Gastroesophageal sphincter (tissue), 4 donors: ENCODE data around the gene CPM. TPM values are rescaled to one million over a fixed set of nuclear protein-coding genes. Genes with fewer than 3 reads are reported as not detected.
"Not testable (repeated sequence)": the region's sequence is repeated elsewhere in the genome, so short reads cannot be mapped to it uniquely, and the experiment has no call there.

Source experiments
- ATAC-seq: fragments of 150-250 bp; one replicate; pipeline ENCODE4 v1.9.1; 2016; ENCODE audit warnings: mild to moderate bottlenecking, moderate library complexity
- H3K27ac ChIP-seq, 4 donors: fragments of 200-600 bp; sonication (generic) in 3 of 4; 1 replicate in 3 of 4; 2 replicates in 1 of 4; pipeline ENCODE4 v1.5.1; 2016 to 2019
- H3K27me3 ChIP-seq: fragments of 200-600 bp; sonication (generic); one replicate; pipeline ENCODE4 v1.5.1; 2019
- H3K36me3 ChIP-seq, 2 donors: fragments of 200-600 bp; sonication (generic); one replicate each; pipeline ENCODE4 v1.5.1; 2019; ENCODE audit warnings: control low read depth in 1 of 2
- H3K4me1 ChIP-seq, 3 donors: fragments of 200-600 bp; sonication (generic); 1 replicate in 2 of 3; 2 replicates in 1 of 3; pipeline ENCODE4 v1.5.1; 2016 to 2019; ENCODE audit warnings: control low read depth in 2 of 3
- H3K4me3 ChIP-seq, 2 donors: fragments of 200-600 bp; sonication (generic); one replicate each; pipeline ENCODE4 v1.5.1; 2019; ENCODE audit warnings: mild to moderate bottlenecking in 1 of 2, moderate library complexity in 1 of 2
- H3K9me3 ChIP-seq, 3 donors: fragments of 200-600 bp; sonication (generic); one replicate each; pipeline ENCODE4 v1.5.1; 2017 to 2019; ENCODE audit warnings: control low read depth in 2 of 3
- CTCF ChIP-seq, 4 experiments: fragments of 200-600 bp in 2 of 4; fragments of 450-650 bp in 2 of 4; sonication (generic) in 1 of 4; IDR thresholded peaks; one replicate each; pipeline ENCODE4 v1.5.1; 2017 to 2019; ENCODE audit warnings: antibody characterized with exemption in 4 of 4, mild to moderate bottlenecking in 2 of 4, moderate library complexity in 2 of 4
- EP300 ChIP-seq: sonication (generic); formaldehyde crosslinking; IDR thresholded peaks from one replicate; pipeline ENCODE4 v1.6.1; 2017; ENCODE audit warnings: antibody characterized with exemption, mild to moderate bottlenecking
- POLR2A ChIP-seq, 2 donors: fragments of 450-650 bp; IDR thresholded peaks; one replicate each; pipeline ENCODE4 v1.6.1; 2017; ENCODE audit warnings: antibody characterized with exemption in 2 of 2, mild to moderate bottlenecking in 2 of 2, moderate library complexity in 1 of 2
- POLR2AphosphoS5 ChIP-seq: sonication (generic); formaldehyde crosslinking; IDR thresholded peaks from one replicate; pipeline ENCODE4 v1.6.1; 2017; ENCODE audit warnings: antibody characterized with exemption
- WGBS, 2 donors: methylation state at CpG; one replicate each; pipeline ENCODE4 v1.1.5; 2018; ENCODE audit warnings: low coverage in 1 of 2; 5-methylcytosine and 5-hydroxymethylcytosine counted together
- total RNA-seq, 4 donors: library from RNA; depleted of rRNA; stranded (reverse); fragments of >200 nt; gene quantifications; one replicate each; pipeline ENCODE4 v1.1.0, GENCODE V29; 2016

The CPM gene
- total RNA-seq, 4 donors from 2014 or later, result 24.9 to 57.3 (median 50.5) TPM

GRCh38 chr12:68824131-68824530 lies 108.8 kb downstream of the CPM start:
- H3K4me3 ChIP-seq, result no peak overlapping the region
- H3K27me3 ChIP-seq, result no peaks in the 10 kb centered on the region
- WGBS, 2 donors, result 94 to 97% methylated on average over 5 of the region's 5 CpGs
- H3K9me3 ChIP-seq, result no peaks in the 10 kb centered on the region
- TF ChIP-seq POLR2A (IDR thresholded peaks at IDR 0.05) (no peak), CTCF (IDR thresholded peaks at IDR 0.05) (no peak), POLR2AphosphoS5 (no peak), EP300 (no peak)
- ATAC-seq, result no peak
- H3K27ac ChIP-seq, result no peak overlapping the region
- H3K36me3 ChIP-seq, result peaks cover 6 to 100% of the 10 kb centered on the region in 2 donors
- peaks cover 0 to 7% (median 0%) of the 10 kb centered on the region in 3 donors for H3K4me1 ChIP-seq

- Histone ChIP-seq H3K9me3 (no peaks in the 10 kb centered on the region), H3K27ac (no peak overlapping the region), H3K4me1 (peaks cover 0 to 7% (median 0%) of the 10 kb centered on the region in 3 donors), H3K36me3 (peaks cover 6 to 100% of the 10 kb centered on the region in 2 donors), H3K27me3 (no peaks in the 10 kb centered on the region), H3K4me3 (no peak overlapping the region)
- ATAC-seq, result no peak
- TF ChIP-seq EP300 (no peak), POLR2AphosphoS5 (no peak), POLR2A (IDR thresholded peaks at IDR 0.05) (no peak), CTCF (IDR thresholded peaks at IDR 0.05) (no peak)
- WGBS, 2 donors, result 68 to 100% methylated on average over 2 to 3 of the region's 3 CpGs
These were observed 109.3 kb downstream of the CPM start for GRCh38 chr12:68823696-68824095.

- peaks cover 6 to 98% of the 10 kb centered on the region in 2 donors for H3K36me3 ChIP-seq
- H3K27ac ChIP-seq, result no peak overlapping the region
- TF ChIP-seq POLR2A (IDR thresholded peaks at IDR 0.05) (no peak), POLR2AphosphoS5 (no peak), CTCF (IDR thresholded peaks at IDR 0.05) (no peak), EP300 (no peak)
- H3K4me3 ChIP-seq, result no peak overlapping the region
- no peak for ATAC-seq
- peaks cover 0 to 9% (median 0%) of the 10 kb centered on the region in 3 donors for H3K4me1 ChIP-seq
- no peaks in the 10 kb centered on the region for H3K9me3 ChIP-seq
- no peaks in the 10 kb centered on the region for H3K27me3 ChIP-seq
- WGBS, 2 donors, result 85 to 87% methylated on average over 3 to 5 of the region's 6 CpGs
These were observed 111.4 kb downstream of the CPM start for GRCh38 chr12:68821357-68822188.

- H3K36me3 ChIP-seq, result peaks cover 0 to 93% of the 10 kb centered on the region in 2 donors
- H3K27me3 ChIP-seq, H3K27ac ChIP-seq, H3K9me3 ChIP-seq, H3K4me3 ChIP-seq, ATAC-seq: not testable (repeated sequence)
- 40 to 81% methylated on average over 1 to 11 of the region's 13 CpGs for WGBS, 2 donors
- peaks cover 0 to 30% (median 0%) of the 10 kb centered on the region in 3 donors for H3K4me1 ChIP-seq
These were observed 113.5 kb downstream of the CPM start for GRCh38 chr12:68819481-68819880.

GRCh38 chr12:68815928-68816800 lies 116.8 kb downstream of the CPM start:
- no peaks in the 10 kb centered on the region for H3K27me3 ChIP-seq
- no peak overlapping the region for H3K27ac ChIP-seq
- 96 to 100% methylated on average over 4 to 8 of the region's 8 CpGs for WGBS, 2 donors
- no peaks in the 10 kb centered on the region for H3K9me3 ChIP-seq
- TF ChIP-seq POLR2AphosphoS5 (no peak), CTCF (IDR thresholded peaks at IDR 0.05) (no peak), EP300 (no peak), POLR2A (IDR thresholded peaks at IDR 0.05) (no peak)
- H3K4me3 ChIP-seq, result no peak overlapping the region
- peaks cover 0 to 51% (median 3%) of the 10 kb centered on the region in 3 donors for H3K4me1 ChIP-seq
- no peak for ATAC-seq
- H3K36me3 ChIP-seq, result peaks cover 0 to 86% of the 10 kb centered on the region in 2 donors
